Endothelial cell of umbilical vein (primary cell): Measurements from ENCODE around the gene NHLRC4. TPM values are rescaled to one million over a fixed set of nuclear protein-coding genes. Genes with fewer than 3 reads are reported as not detected.

Experiments
- BruUV-seq: library from RNA; stranded (reverse); fragments of 400-500 nt; replicated peaks from 2 replicates; lab custom pipeline; 2021; lab: Mats Ljungman, UMichigan
- CTCF ChIA-PET: fragments of 300-600, 350-600 bp; sonication (Branson Sonifier 250); formaldehyde crosslinking; loops from one replicate; lab custom pipeline; 2021; ENCODE audit warnings: antibody characterized with exemption, inconsistent platforms; lab: Charles Lee
- POLR2A ChIA-PET: fragments of 300-600, 350-600 bp; sonication (Branson Sonifier 250); formaldehyde crosslinking; loops from one replicate; lab custom pipeline; 2021; ENCODE audit warnings: antibody characterized with exemption, inconsistent platforms; lab: Charles Lee
- DNase-seq: peaks from one replicate; pipeline ENCODE4 v3.0.0-alpha.2; 2011; ENCODE audit warnings: low read depth, low spot score
- FAIRE-seq: peaks from 2 replicates; lab custom pipeline; 2011; peaks lifted over from hg19 to GRCh38; lab: Jason Lieb, UNC
- H2AFZ ChIP-seq: 2 replicates; pipeline ENCODE4 v1.6.0; 2012; ENCODE audit warnings: low read depth, low read length, control low read depth, inconsistent platforms
- H3K27ac ChIP-seq: 2 replicates; pipeline ENCODE4 v1.5.1; 2011; ENCODE audit warnings: low read depth, mild to moderate bottlenecking, control low read depth, low read length, moderate library complexity; ENCODE audit not compliant: insufficient read depth
- H3K27me3 ChIP-seq, 2 experiments: 2 replicates each; pipeline versions ENCODE4 v1.6.0 to v1.6.1; 2011; ENCODE audit warnings: low read length in 2 of 2, mixed read lengths in 1 of 2; ENCODE audit not compliant: control insufficient read depth in 2 of 2, insufficient read depth in 2 of 2
- H3K36me3 ChIP-seq, 2 experiments: 2 replicates in 1 of 2; 3 replicates in 1 of 2; pipeline ENCODE4 v1.5.1; 2011; ENCODE audit warnings: low read length in 2 of 2, mild to moderate bottlenecking in 1 of 2, moderate library complexity in 1 of 2; ENCODE audit not compliant: control insufficient read depth in 2 of 2, insufficient read depth in 2 of 2; ENCODE audit errors: extremely low read depth in 1 of 2
- H3K4me1 ChIP-seq: 3 replicates; pipeline ENCODE4 v1.5.1; 2011; ENCODE audit warnings: mild to moderate bottlenecking, low read length; ENCODE audit not compliant: control insufficient read depth, insufficient read depth; ENCODE audit errors: extremely low read depth
- H3K4me2 ChIP-seq: 2 replicates; pipeline ENCODE4 v1.6.1; 2011; ENCODE audit warnings: low read length, control low read depth, mixed read lengths; ENCODE audit not compliant: insufficient read depth
- H3K4me3 ChIP-seq, 3 experiments: fragments of 200-600 bp in 1 of 3; sonication (generic), shearing (Covaris generic) in 1 of 3; replicated peaks in 1 of 3; 2 replicates each; pipeline ENCODE4 v1.5.1; 2011 to 2016; ENCODE audit warnings: control low read depth in 3 of 3, low read length in 3 of 3, mild to moderate bottlenecking in 2 of 3, inconsistent platforms in 1 of 3, low read depth in 1 of 3, moderate library complexity in 1 of 3; ENCODE audit not compliant: insufficient read depth in 1 of 3
- H3K79me2 ChIP-seq: 2 replicates; pipeline ENCODE4 v1.6.0; 2012; ENCODE audit warnings: low read length, inconsistent platforms; ENCODE audit not compliant: control insufficient read depth, insufficient read depth
- H3K9ac ChIP-seq: replicated peaks from 2 replicates; pipeline ENCODE3; 2011; ENCODE audit warnings: low read length, control low read depth; ENCODE audit not compliant: insufficient read depth; ENCODE audit errors: extremely low read depth
- H3K9me1 ChIP-seq: replicated peaks from 3 replicates; pipeline ENCODE4 v1.6.0; 2011; ENCODE audit warnings: mild to moderate bottlenecking, low read length; ENCODE audit not compliant: control insufficient read depth, insufficient read depth; ENCODE audit errors: extremely low read depth
- H3K9me3 ChIP-seq: replicated peaks from 2 replicates; pipeline ENCODE4 v1.5.1; 2012; ENCODE audit warnings: low read length, inconsistent platforms; ENCODE audit not compliant: control insufficient read depth, insufficient read depth
- H4K20me1 ChIP-seq: replicated peaks from 2 replicates; pipeline ENCODE3; 2011; ENCODE audit warnings: mild to moderate bottlenecking, low read length; ENCODE audit not compliant: control insufficient read depth, insufficient read depth; ENCODE audit errors: extremely low read depth
- EZH2 ChIP-seq: IDR thresholded peaks from 2 replicates; pipeline ENCODE4 v1.6.1; 2012; ENCODE audit warnings: borderline replicate concordance, low read depth, mild to moderate bottlenecking, moderate library complexity, low read length, inconsistent platforms; ENCODE audit not compliant: severe bottlenecking
- FOS ChIP-seq: IDR thresholded peaks from 2 replicates; pipeline ENCODE4 v1.6.1; 2011; ENCODE audit warnings: mild to moderate bottlenecking, low read length, moderate library complexity, borderline replicate concordance; ENCODE audit not compliant: insufficient read depth
- GATA2 ChIP-seq: IDR thresholded peaks from 2 replicates; pipeline ENCODE4 v1.7.0; 2011; ENCODE audit warnings: low read depth, mild to moderate bottlenecking, moderate library complexity, mixed read lengths, low read length; ENCODE audit not compliant: insufficient read length, insufficient read depth
- JUN ChIP-seq: IDR thresholded peaks from 2 replicates; pipeline ENCODE4 v1.6.1; 2011; ENCODE audit warnings: borderline replicate concordance, low read depth; ENCODE audit not compliant: insufficient read length, insufficient read depth
- MYC ChIP-seq: IDR thresholded peaks from one replicate; pipeline ENCODE4 v1.6.1; 2011; ENCODE audit warnings: mild to moderate bottlenecking, low read depth, low read length
- POLR2A ChIP-seq: IDR thresholded peaks from 2 replicates; pipeline ENCODE4 v1.6.1; 2012; ENCODE audit warnings: low read depth, mild to moderate bottlenecking, control low read depth, low read length
- POLR2AphosphoS5 ChIP-seq: IDR thresholded peaks from 2 replicates; pipeline ENCODE4 v1.6.1; 2012; ENCODE audit warnings: low read depth, mild to moderate bottlenecking, control low read depth, low read length, moderate library complexity; ENCODE audit not compliant: insufficient read depth
- dilution Hi-C: fragments of 300-500 bp; cut with MboI; formaldehyde crosslinking; loops from one replicate; pipeline ENCODE4 v1.15.0; 2019; ENCODE audit warnings: low sequenced_read_pairs; ENCODE audit not compliant: extremely low pct_ligation_motif_present
- intact Hi-C: fragments of 100-400 bp; cut with micrococcal nuclease; formaldehyde crosslinking; loops from one replicate; pipeline ENCODE4 v1.10.0; 2022
- polyA plus RNA-seq, 4 experiments: library from polyadenylated mRNA; depleted of rRNA in 3 of 4; stranded (reverse) in 3 of 4; unstranded in 1 of 4; fragments of >200 nt; gene quantifications; 2 replicates each; pipeline versions ENCODE4 v1.2.1 to v1.2.3, GENCODE V29; 2011 to 2012; ENCODE audit warnings: missing spikeins in 1 of 4
- total RNA-seq: library from RNA; stranded (reverse); gene quantifications from 2 replicates; pipeline ENCODE4 v1.2.3, GENCODE V29; 2021
- TF ChIP-seq, protein P1 (sequence below): IDR thresholded peaks from 2 replicates; pipeline ENCODE4 v1.6.1; 2011; ENCODE audit not compliant: insufficient read depth, insufficient read length
- TF ChIP-seq, protein P2 (sequence below), 2 donors: IDR thresholded peaks; 1 replicate in 1 of 2; 2 replicates in 1 of 2; pipeline ENCODE4 v1.5.1; 2011; ENCODE audit warnings: low read length in 2 of 2, mild to moderate bottlenecking in 2 of 2, moderate library complexity in 2 of 2, control low read depth in 1 of 2, inconsistent platforms in 1 of 2, low read depth in 1 of 2; ENCODE audit not compliant: insufficient read depth in 1 of 2; ENCODE audit errors: extremely low read depth in 1 of 2

The NHLRC4 gene
- total and polyA plus RNA-seq, 2 donors (not counting 3 experiments of a cell fraction or from before 2014, with no cell fraction given) = 0.73 to 0.94 TPM

GRCh38 chr16:558298-559020 is 8.3 kb upstream of the NHLRC4 start:
- ChIA-PET CTCF (no interaction called here), POLR2A (interaction anchor here (0.5 kb wide), 1 partner anchor 170 kb away, joined by 4 read pairs; no protein-coding TSS in a partner anchor)
- TF ChIP-seq JUN = no peak
- TF ChIP-seq EZH2 = no peak
- TF ChIP-seq, protein P1, sequence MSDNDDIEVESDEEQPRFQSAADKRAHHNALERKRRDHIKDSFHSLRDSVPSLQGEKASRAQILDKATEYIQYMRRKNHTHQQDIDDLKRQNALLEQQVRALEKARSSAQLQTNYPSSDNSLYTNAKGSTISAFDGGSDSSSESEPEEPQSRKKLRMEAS = no peak
- no peak for TF ChIP-seq FOS
- TF ChIP-seq, protein P2, sequence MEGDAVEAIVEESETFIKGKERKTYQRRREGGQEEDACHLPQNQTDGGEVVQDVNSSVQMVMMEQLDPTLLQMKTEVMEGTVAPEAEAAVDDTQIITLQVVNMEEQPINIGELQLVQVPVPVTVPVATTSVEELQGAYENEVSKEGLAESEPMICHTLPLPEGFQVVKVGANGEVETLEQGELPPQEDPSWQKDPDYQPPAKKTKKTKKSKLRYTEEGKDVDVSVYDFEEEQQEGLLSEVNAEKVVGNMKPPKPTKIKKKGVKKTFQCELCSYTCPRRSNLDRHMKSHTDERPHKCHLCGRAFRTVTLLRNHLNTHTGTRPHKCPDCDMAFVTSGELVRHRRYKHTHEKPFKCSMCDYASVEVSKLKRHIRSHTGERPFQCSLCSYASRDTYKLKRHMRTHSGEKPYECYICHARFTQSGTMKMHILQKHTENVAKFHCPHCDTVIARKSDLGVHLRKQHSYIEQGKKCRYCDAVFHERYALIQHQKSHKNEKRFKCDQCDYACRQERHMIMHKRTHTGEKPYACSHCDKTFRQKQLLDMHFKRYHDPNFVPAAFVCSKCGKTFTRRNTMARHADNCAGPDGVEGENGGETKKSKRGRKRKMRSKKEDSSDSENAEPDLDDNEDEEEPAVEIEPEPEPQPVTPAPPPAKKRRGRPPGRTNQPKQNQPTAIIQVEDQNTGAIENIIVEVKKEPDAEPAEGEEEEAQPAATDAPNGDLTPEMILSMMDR (IDR thresholded peaks at IDR 0.05; ENCODE audit: extremely low read depth in 1 of 2, insufficient read depth in 1 of 2, low read depth in 1 of 2, low read length in 2 of 2) = no peak
- no peak for TF ChIP-seq POLR2AphosphoS5
- TF ChIP-seq GATA2 = no peak
- no peak for TF ChIP-seq POLR2A
- no peak for TF ChIP-seq MYC
- no peaks in the 10 kb centered on the region for H3K79me2 ChIP-seq
- DNase-seq (no peak), FAIRE-seq (no peak)
- BruUV-seq = no TSS peak
- H4K20me1 ChIP-seq = no peaks in the 10 kb centered on the region
- H3K9me1 ChIP-seq = no peaks in the 10 kb centered on the region
- intact Hi-C loops (no loop called here), dilution Hi-C loops (no loop called here)
- peaks cover 6% of the 10 kb centered on the region for H3K4me1 ChIP-seq
- no peaks in the 10 kb centered on the region for H3K36me3 ChIP-seq
- H3K4me3 ChIP-seq = no peak overlapping the region
- no peak overlapping the region for H3K9ac ChIP-seq
- H3K9me3 ChIP-seq = no peaks in the 10 kb centered on the region
- H3K4me2 ChIP-seq = no peak overlapping the region
- H3K27me3 ChIP-seq = peaks cover 14 to 19% of the 10 kb centered on the region in 2 experiments
- no peak overlapping the region for H3K27ac ChIP-seq
- no peak overlapping the region for H2AFZ ChIP-seq
